Adipocyte (in vitro differentiated cells): ENCODE measurements around the gene PDE9A.

ENCODE experiments used
- DNase-seq: peaks from one replicate; pipeline ENCODE4 v3.0.0-alpha.2; 2015; ENCODE audit warnings: low read depth
- H3K27me3 ChIP-seq: replicated peaks from 2 replicates; pipeline ENCODE4 v1.7.0; 2013; ENCODE audit warnings: mild to moderate bottlenecking, low read length, moderate library complexity; ENCODE audit not compliant: control insufficient read depth, insufficient read depth
- H3K36me3 ChIP-seq: 2 replicates; pipeline ENCODE4 v1.7.0; 2013; ENCODE audit warnings: low read length, mild to moderate bottlenecking, moderate library complexity; ENCODE audit not compliant: control insufficient read depth, insufficient read depth, severe bottlenecking
- H3K4me1 ChIP-seq: 2 replicates; pipeline ENCODE4 v1.7.0; 2013; ENCODE audit warnings: mild to moderate bottlenecking, low read length, moderate library complexity; ENCODE audit not compliant: control insufficient read depth, insufficient read depth
- H3K4me3 ChIP-seq: 2 replicates; pipeline ENCODE4 v1.7.0; 2013; ENCODE audit warnings: mild to moderate bottlenecking, low read length, moderate library complexity
- H3K9ac ChIP-seq: 2 replicates; pipeline ENCODE4 v1.7.0; 2013; ENCODE audit warnings: mild to moderate bottlenecking, low read length, moderate library complexity
- H3K9me3 ChIP-seq: 2 replicates; pipeline ENCODE4 v1.7.0; 2013; ENCODE audit warnings: mild to moderate bottlenecking, low read length, moderate library complexity; ENCODE audit not compliant: control insufficient read depth

PDE9A gene

GRCh38 chr21:42732033-42732410, 78.6 kb downstream of the PDE9A start:
- H3K9me3 ChIP-seq = peaks cover 7% of the 10 kb centered on the region
- H3K4me1 ChIP-seq = no peaks in the 10 kb centered on the region
- no peak overlapping the region for H3K9ac ChIP-seq
- DNase-seq = no peak
- no peaks in the 10 kb centered on the region for H3K36me3 ChIP-seq
- no peaks in the 10 kb centered on the region for H3K27me3 ChIP-seq
- no peak overlapping the region for H3K4me3 ChIP-seq

- peaks cover 7% of the 10 kb centered on the region for H3K9me3 ChIP-seq
- DNase-seq = no peak
- no peaks in the 10 kb centered on the region for H3K27me3 ChIP-seq
- no peaks in the 10 kb centered on the region for H3K36me3 ChIP-seq
- H3K4me1 ChIP-seq = peaks cover 5% of the 10 kb centered on the region
- no peak overlapping the region for H3K9ac ChIP-seq
- no peak overlapping the region for H3K4me3 ChIP-seq
Measured at GRCh38 chr21:42733037-42733627, 79.7 kb downstream of the PDE9A start.

GRCh38 chr21:42733874-42734273, 80.5 kb downstream of the PDE9A start:
- H3K27me3 ChIP-seq = no peaks in the 10 kb centered on the region
- no peak overlapping the region for H3K4me3 ChIP-seq
- no peaks in the 10 kb centered on the region for H3K36me3 ChIP-seq
- no peak overlapping the region for H3K9ac ChIP-seq
- H3K9me3 ChIP-seq = peaks cover 7% of the 10 kb centered on the region
- peaks cover 12% of the 10 kb centered on the region for H3K4me1 ChIP-seq
- DNase-seq = no peak

- no peak overlapping the region for H3K9ac ChIP-seq
- no peaks in the 10 kb centered on the region for H3K36me3 ChIP-seq
- no peak for DNase-seq
- peaks cover 3% of the 10 kb centered on the region for H3K9me3 ChIP-seq
- H3K4me3 ChIP-seq = no peak overlapping the region
- H3K27me3 ChIP-seq = no peaks in the 10 kb centered on the region
- peaks cover 15% of the 10 kb centered on the region for H3K4me1 ChIP-seq
Measured at GRCh38 chr21:42734323-42734971, 81.0 kb downstream of the PDE9A start.

GRCh38 chr21:42735061-42735460, 81.6 kb downstream of the PDE9A start:
- Histone ChIP-seq H3K27me3 (no peaks in the 10 kb centered on the region), H3K9me3 (no peaks in the 10 kb centered on the region), H3K9ac (no peak overlapping the region), H3K4me1 (peaks cover 18% of the 10 kb centered on the region), H3K36me3 (no peaks in the 10 kb centered on the region), H3K4me3 (no peak overlapping the region)
- DNase-seq = no peak

GRCh38 chr21:42735944-42736343, 82.5 kb downstream of the PDE9A start:
- Histone ChIP-seq H3K9me3 (no peaks in the 10 kb centered on the region), H3K36me3 (no peaks in the 10 kb centered on the region), H3K4me3 (no peak overlapping the region), H3K4me1 (peaks cover 18% of the 10 kb centered on the region), H3K9ac (no peak overlapping the region), H3K27me3 (no peaks in the 10 kb centered on the region)
- no peak for DNase-seq

GRCh38 chr21:42736646-42737350, 83.4 kb downstream of the PDE9A start:
- H3K27me3 ChIP-seq = no peaks in the 10 kb centered on the region
- peaks cover 23% of the 10 kb centered on the region for H3K4me1 ChIP-seq
- no peaks in the 10 kb centered on the region for H3K36me3 ChIP-seq
- no peak for DNase-seq
- H3K4me3 ChIP-seq = no peak overlapping the region
- no peaks in the 10 kb centered on the region for H3K9me3 ChIP-seq
- no peak overlapping the region for H3K9ac ChIP-seq

- no peaks in the 10 kb centered on the region for H3K36me3 ChIP-seq
- no peak for DNase-seq
- H3K9me3 ChIP-seq = no peaks in the 10 kb centered on the region
- H3K9ac ChIP-seq = peak overlapping the region; percentile 19
- H3K4me3 ChIP-seq = no peak overlapping the region
- peaks cover 27% of the 10 kb centered on the region for H3K4me1 ChIP-seq
- H3K27me3 ChIP-seq = peaks cover 4% of the 10 kb centered on the region
Measured at GRCh38 chr21:42737951-42738590, 84.7 kb downstream of the PDE9A start.

- DNase-seq = peak; percentile 20
- peaks cover 27% of the 10 kb centered on the region for H3K4me1 ChIP-seq
- peaks cover 5% of the 10 kb centered on the region for H3K27me3 ChIP-seq
- no peaks in the 10 kb centered on the region for H3K9me3 ChIP-seq
- no peak overlapping the region for H3K4me3 ChIP-seq
- no peaks in the 10 kb centered on the region for H3K36me3 ChIP-seq
- H3K9ac ChIP-seq = no peak overlapping the region
Measured at GRCh38 chr21:42739061-42739931, 85.9 kb downstream of the PDE9A start.

- H3K4me3 ChIP-seq = no peak overlapping the region
- no peak for DNase-seq
- no peaks in the 10 kb centered on the region for H3K9me3 ChIP-seq
- no peaks in the 10 kb centered on the region for H3K36me3 ChIP-seq
- H3K27me3 ChIP-seq = peaks cover 5% of the 10 kb centered on the region
- H3K9ac ChIP-seq = no peak overlapping the region
- H3K4me1 ChIP-seq = peaks cover 27% of the 10 kb centered on the region
Measured at GRCh38 chr21:42740405-42740909, 87.0 kb downstream of the PDE9A start.
